ENCODE results near the gene CCL2.

DNA sequence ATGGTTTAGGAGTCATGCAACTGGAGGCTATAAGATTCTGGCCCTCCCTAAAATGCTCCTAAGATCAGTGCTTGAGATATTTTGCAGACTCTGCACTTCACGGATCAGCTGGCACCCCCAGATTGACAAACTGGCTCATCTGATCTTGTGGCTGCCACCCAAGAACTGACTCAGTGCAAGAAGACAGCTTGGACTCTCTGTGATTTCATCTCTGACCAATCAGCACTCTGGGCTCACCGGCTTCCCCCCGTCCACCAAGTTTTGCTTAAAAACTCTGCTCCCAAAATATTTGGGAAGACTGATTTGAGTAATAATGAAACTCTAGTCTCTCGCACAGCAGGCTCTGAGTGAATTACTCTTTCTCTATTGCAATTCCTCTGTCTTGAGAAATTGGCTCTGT lies 26.3 kb upstream of the CCL2 start:
- TF ChIP-seq, protein P1, sequence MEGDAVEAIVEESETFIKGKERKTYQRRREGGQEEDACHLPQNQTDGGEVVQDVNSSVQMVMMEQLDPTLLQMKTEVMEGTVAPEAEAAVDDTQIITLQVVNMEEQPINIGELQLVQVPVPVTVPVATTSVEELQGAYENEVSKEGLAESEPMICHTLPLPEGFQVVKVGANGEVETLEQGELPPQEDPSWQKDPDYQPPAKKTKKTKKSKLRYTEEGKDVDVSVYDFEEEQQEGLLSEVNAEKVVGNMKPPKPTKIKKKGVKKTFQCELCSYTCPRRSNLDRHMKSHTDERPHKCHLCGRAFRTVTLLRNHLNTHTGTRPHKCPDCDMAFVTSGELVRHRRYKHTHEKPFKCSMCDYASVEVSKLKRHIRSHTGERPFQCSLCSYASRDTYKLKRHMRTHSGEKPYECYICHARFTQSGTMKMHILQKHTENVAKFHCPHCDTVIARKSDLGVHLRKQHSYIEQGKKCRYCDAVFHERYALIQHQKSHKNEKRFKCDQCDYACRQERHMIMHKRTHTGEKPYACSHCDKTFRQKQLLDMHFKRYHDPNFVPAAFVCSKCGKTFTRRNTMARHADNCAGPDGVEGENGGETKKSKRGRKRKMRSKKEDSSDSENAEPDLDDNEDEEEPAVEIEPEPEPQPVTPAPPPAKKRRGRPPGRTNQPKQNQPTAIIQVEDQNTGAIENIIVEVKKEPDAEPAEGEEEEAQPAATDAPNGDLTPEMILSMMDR (IDR thresholded peaks at IDR 0.05; ENCODE audit: insufficient read depth, low read length, poor library complexity, severe bottlenecking): no peak
- TF ChIP-seq EZH2phosphoT487 (conservative IDR thresholded peaks at IDR 0.05; ENCODE audit: low read length): no peak

All from SU-DHL-6 (cell line).